CD14-positive monocyte (primary cell): ENCODE measurements around the gene PNMA8C. TPM values are rescaled to one million over a fixed set of nuclear protein-coding genes. Genes with fewer than 3 reads are reported as not detected.

Source experiments
- DNase-seq, 3 donors: peaks; one replicate each; pipeline ENCODE4 v3.0.0-alpha.2; 2011 to 2022
- H2AFZ ChIP-seq: 2 replicates; pipeline ENCODE4 v1.6.0; 2012; ENCODE audit warnings: mild to moderate bottlenecking, low read depth, low read length, inconsistent platforms; ENCODE audit not compliant: insufficient read depth, poor library complexity, severe bottlenecking
- H3K27ac ChIP-seq, 2 donors: 1 replicate in 1 of 2; 2 replicates in 1 of 2; pipeline ENCODE4 v1.5.1; 2012 to 2013; ENCODE audit warnings: low read length in 2 of 2, control low read depth in 1 of 2, inconsistent platforms in 1 of 2, low read depth in 1 of 2, mild to moderate bottlenecking in 1 of 2
- H3K27me3 ChIP-seq, 2 donors: one replicate each; pipeline versions ENCODE4 v1.6.0 to v1.6.1; 2011 to 2013; ENCODE audit warnings: low read length in 2 of 2; ENCODE audit not compliant: control insufficient read depth in 2 of 2, insufficient read depth in 2 of 2
- H3K36me3 ChIP-seq, 2 donors: replicated peaks in 1 of 2; 1 replicate in 1 of 2; 2 replicates in 1 of 2; pipeline versions ENCODE4 v1.5.1 to v1.6.1; 2012 to 2013; ENCODE audit warnings: low read length in 2 of 2, control low read depth in 1 of 2, inconsistent platforms in 1 of 2, mild to moderate bottlenecking in 1 of 2; ENCODE audit not compliant: insufficient read depth in 2 of 2, control insufficient read depth in 1 of 2
- H3K4me1 ChIP-seq, 2 donors: 1 replicate in 1 of 2; 2 replicates in 1 of 2; pipeline versions ENCODE4 v1.5.1 to v1.6.1; 2012 to 2013; ENCODE audit warnings: low read length in 2 of 2, control low read depth in 1 of 2, inconsistent platforms in 1 of 2, mild to moderate bottlenecking in 1 of 2, moderate library complexity in 1 of 2; ENCODE audit not compliant: insufficient read depth in 2 of 2, control insufficient read depth in 1 of 2
- H3K4me2 ChIP-seq: replicated peaks from 2 replicates; pipeline ENCODE3; 2012; ENCODE audit warnings: low read length, moderate library complexity, mild to moderate bottlenecking; ENCODE audit not compliant: poor library complexity, severe bottlenecking; ENCODE audit errors: extremely low read depth
- H3K4me3 ChIP-seq, 3 experiments: fragments of 200-600 bp in 1 of 3; sonication (generic) in 1 of 3; replicated peaks in 1 of 3; 1 replicate in 2 of 3; 2 replicates in 1 of 3; pipeline ENCODE4 v1.5.1; 2011 to 2013; ENCODE audit warnings: low read length in 3 of 3, mild to moderate bottlenecking in 3 of 3, control low read depth in 2 of 3, low read depth in 2 of 3, inconsistent platforms in 1 of 3, moderate library complexity in 1 of 3
- H3K79me2 ChIP-seq: 2 replicates; pipeline ENCODE4 v1.6.0; 2012; ENCODE audit warnings: mild to moderate bottlenecking, control low read depth, inconsistent platforms, low read length, moderate library complexity; ENCODE audit not compliant: insufficient read depth
- H3K9ac ChIP-seq: 2 replicates; pipeline ENCODE4 v1.6.0; 2017; ENCODE audit warnings: low read length, mild to moderate bottlenecking; ENCODE audit not compliant: insufficient read depth, poor library complexity, severe bottlenecking
- H3K9me3 ChIP-seq, 2 donors: replicated peaks in 1 of 2; 1 replicate in 1 of 2; 2 replicates in 1 of 2; pipeline versions ENCODE4 v1.5.1 to v1.6.1; 2012 to 2013; ENCODE audit warnings: low read length in 2 of 2, control low read depth in 1 of 2; ENCODE audit not compliant: control insufficient read depth in 1 of 2, insufficient read depth in 1 of 2
- H4K20me1 ChIP-seq: 2 replicates; pipeline ENCODE4 v1.6.0; 2012; ENCODE audit warnings: mild to moderate bottlenecking, low read length, control low read depth, moderate library complexity; ENCODE audit not compliant: insufficient read depth
- H3K27ac Mint-ChIP-seq, 7 donors: one replicate each; pipeline ENCODE4 v1.8.0; 2020; ENCODE audit warnings: mild to moderate bottlenecking in 7 of 7, mixed read lengths in 7 of 7, moderate library complexity in 6 of 7, inconsistent platforms in 2 of 7
- H3K27me3 Mint-ChIP-seq, 3 donors: one replicate each; pipeline ENCODE4 v1.8.0; 2021 to 2022; ENCODE audit warnings: low read depth in 3 of 3, mild to moderate bottlenecking in 3 of 3, mixed read lengths in 3 of 3, moderate library complexity in 3 of 3, inconsistent platforms in 1 of 3
- H3K36me3 Mint-ChIP-seq, 2 donors: one replicate each; pipeline ENCODE4 v1.8.0; 2020; ENCODE audit warnings: mixed read lengths in 2 of 2, inconsistent platforms in 1 of 2, mild to moderate bottlenecking in 1 of 2
- H3K4me1 Mint-ChIP-seq: one replicate; pipeline ENCODE4 v1.8.0; 2020; ENCODE audit warnings: mild to moderate bottlenecking, mixed read lengths
- H3K4me3 Mint-ChIP-seq, 2 donors: one replicate each; pipeline ENCODE4 v1.8.0; 2020; ENCODE audit warnings: mild to moderate bottlenecking in 2 of 2, mixed read lengths in 2 of 2, moderate library complexity in 1 of 2
- H3K9me3 Mint-ChIP-seq, 7 donors: one replicate each; pipeline ENCODE4 v1.8.0; 2020 to 2022; ENCODE audit warnings: mixed read lengths in 7 of 7, mild to moderate bottlenecking in 6 of 7, moderate library complexity in 6 of 7, inconsistent platforms in 2 of 7
- CTCF ChIP-seq: fragments of 200-600 bp; IDR thresholded peaks from one replicate; pipeline ENCODE4 v1.8.0; 2022; ENCODE audit warnings: antibody characterized with exemption, mild to moderate bottlenecking
- WGBS: methylation state at CpG from one replicate; pipeline ENCODE4 v1.1.5; 2013; ENCODE audit warnings: missing lambda C conversion rate; ENCODE audit not compliant: insufficient coverage; 5-methylcytosine and 5-hydroxymethylcytosine counted together
- intact Hi-C, 2 donors: fragments of 100-400 bp; cut with micrococcal nuclease; formaldehyde crosslinking; loops; one replicate each; pipeline versions ENCODE4 v1.15.0 to v1.15.1; 2023
- polyA plus RNA-seq, 3 donors: library from polyadenylated mRNA; depleted of rRNA in 1 of 3; unstranded in 2 of 3; stranded (reverse) in 1 of 3; fragments of 300-500 nt in 2 of 3; fragments of >200 nt in 1 of 3; fragmentation: Illumina TruSeq in 2 of 3; gene quantifications; 1 replicate in 2 of 3; 2 replicates in 1 of 3; pipeline ENCODE4 v1.2.3, GENCODE V29; 2012 to 2021

The PNMA8C gene
- polyA plus RNA-seq, 3 donors: not detected

DNA sequence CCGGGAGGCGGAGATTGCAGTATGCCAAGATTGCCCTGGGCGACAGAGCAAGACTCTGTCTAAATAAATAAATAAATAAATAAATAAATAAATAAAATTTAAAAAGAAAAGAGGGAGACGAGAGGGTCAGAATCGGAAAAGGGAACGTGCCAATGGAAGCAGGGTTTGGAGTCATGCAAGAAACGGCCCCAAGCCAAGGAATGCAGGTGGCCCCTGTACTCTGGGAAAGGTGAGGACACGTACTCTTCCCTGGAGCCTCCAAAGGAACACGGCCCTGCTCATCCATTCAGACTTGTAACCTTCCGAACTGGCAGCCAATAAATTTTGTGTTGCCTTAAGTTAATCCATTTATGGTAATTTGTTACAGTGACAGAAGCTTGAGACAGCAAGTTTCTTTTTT is 19.9 kb upstream of the PNMA8C start:
- H3K27ac Mint-ChIP-seq: no peak overlapping the region
- Histone ChIP-seq H3K9me3 (peaks cover 0 to 3% of the 10 kb centered on the region in 2 donors), H3K4me3 (no peak overlapping the region), H3K27ac (no peak overlapping the region), H4K20me1 (no peaks in the 10 kb centered on the region), H3K4me1 (no peaks in the 10 kb centered on the region), H3K36me3 (no peaks in the 10 kb centered on the region), H3K27me3 (peaks cover 0 to 3% of the 10 kb centered on the region in 2 donors), H3K9ac (no peak overlapping the region), H3K4me2 (no peak overlapping the region), H2AFZ (no peak overlapping the region), H3K79me2 (no peaks in the 10 kb centered on the region)
- WGBS: 96% methylated on average over 5 of the region's 10 CpGs
- intact Hi-C loops: no loop called here
- H3K4me3 Mint-ChIP-seq: no peak overlapping the region
- H3K27me3 Mint-ChIP-seq: peaks cover 8 to 24% (median 12%) of the 10 kb centered on the region in 3 donors
- no peak for DNase-seq
- H3K36me3 Mint-ChIP-seq: no peaks in the 10 kb centered on the region
- TF ChIP-seq CTCF: no peak
- H3K4me1 Mint-ChIP-seq: no peaks in the 10 kb centered on the region
- peaks cover 0 to 12% (median 6%) of the 10 kb centered on the region in 7 donors for H3K9me3 Mint-ChIP-seq

GRCh38 chr19:46447824-46448223 is 19.1 kb upstream of the PNMA8C start:
- Histone ChIP-seq H3K4me1 (no peaks in the 10 kb centered on the region), H4K20me1 (no peaks in the 10 kb centered on the region), H3K79me2 (no peaks in the 10 kb centered on the region), H3K9me3 (peaks cover 0 to 3% of the 10 kb centered on the region in 2 donors), H3K9ac (no peak overlapping the region), H3K27ac (no peak overlapping the region), H3K4me2 (no peak overlapping the region), H3K27me3 (peaks cover 0 to 3% of the 10 kb centered on the region in 2 donors), H3K4me3 (no peak overlapping the region), H3K36me3 (no peaks in the 10 kb centered on the region), H2AFZ (no peak overlapping the region)
- H3K4me3 Mint-ChIP-seq: no peak overlapping the region
- H3K27me3 Mint-ChIP-seq: peaks cover 4 to 21% (median 10%) of the 10 kb centered on the region in 3 donors
- peaks cover 0 to 12% (median 6%) of the 10 kb centered on the region in 7 donors for H3K9me3 Mint-ChIP-seq
- no peak for TF ChIP-seq CTCF
- no peak overlapping the region for H3K27ac Mint-ChIP-seq
- H3K36me3 Mint-ChIP-seq: no peaks in the 10 kb centered on the region
- intact Hi-C loops: no loop called here
- peaks cover 2% of the 10 kb centered on the region for H3K4me1 Mint-ChIP-seq
- DNase-seq: no peak
- 47% methylated on average over 4 of the region's 5 CpGs for WGBS
